ENCODE results near the gene RASAL3.
"Not testable (repeated sequence)": the region's sequence is repeated elsewhere in the genome, so short reads cannot be mapped to it uniquely, and the experiment has no call there.

RASAL3 gene

GRCh38 chr19:15421136-15421695 is 43.1 kb downstream of the RASAL3 start:
- Histone ChIP-seq H3K4me1 (ENCODE audit: control insufficient read depth in 5 of 5, insufficient read depth in 5 of 5, low read length in 5 of 5) (peaks cover 3 to 43% (median 37%) of the 10 kb centered on the region in 5 donors), H3K9me3 (ENCODE audit: control insufficient read depth in 5 of 5, low read length in 5 of 5) (peaks cover 0 to 7% (median 6%) of the 10 kb centered on the region in 5 donors), H3K9ac (ENCODE audit: low read length in 5 of 5) (peak overlapping the region in 1 of 5 donors; percentile 47), H3K4me3 (ENCODE audit: low read depth in 1 of 5, low read length in 5 of 5) (no peak overlapping the region), H3K36me3 (ENCODE audit: control insufficient read depth in 5 of 5, insufficient read depth in 5 of 5, low read length in 5 of 5) (peaks cover 0 to 40% (median 37%) of the 10 kb centered on the region in 5 donors), H3K27ac (ENCODE audit: low read depth, low read length) (peak overlapping the region; percentile 41), H3K27me3 (ENCODE audit: control insufficient read depth in 5 of 5, insufficient read depth in 4 of 5, low read length in 5 of 5) (no peaks in the 10 kb centered on the region)

GRCh38 chr19:15419413-15420025 is 44.8 kb downstream of the RASAL3 start:
- H3K4me1 ChIP-seq (ENCODE audit: control insufficient read depth in 5 of 5, insufficient read depth in 5 of 5, low read length in 5 of 5) = peaks cover 3 to 47% (median 40%) of the 10 kb centered on the region in 5 donors
- H3K27ac ChIP-seq (ENCODE audit: low read depth, low read length) = no peak overlapping the region
- H3K27me3 ChIP-seq (ENCODE audit: control insufficient read depth in 5 of 5, insufficient read depth in 4 of 5, low read length in 5 of 5) = no peaks in the 10 kb centered on the region
- peaks cover 0 to 7% (median 6%) of the 10 kb centered on the region in 5 donors for H3K9me3 ChIP-seq (ENCODE audit: control insufficient read depth in 5 of 5, low read length in 5 of 5)
- peaks cover 0 to 27% (median 24%) of the 10 kb centered on the region in 5 donors for H3K36me3 ChIP-seq (ENCODE audit: control insufficient read depth in 5 of 5, insufficient read depth in 5 of 5, low read length in 5 of 5)
- H3K9ac ChIP-seq (ENCODE audit: low read length in 5 of 5) = peak overlapping the region in 4 of 5 donors; percentile 28 to 80 (median 67)
- H3K4me3 ChIP-seq (ENCODE audit: low read depth in 1 of 5, low read length in 5 of 5) = peak overlapping the region; percentile 74 to 99 (median 89)

GRCh38 chr19:15418579-15419412 is 45.5 kb downstream of the RASAL3 start, which contains the start of gene AKAP8L:
Gene AKAP8L, minus strand, starts transcription at chr19:15418988. Its CDS starts 65 bp downstream, at chr19:15418923.
- no peaks in the 10 kb centered on the region for H3K27me3 ChIP-seq (ENCODE audit: control insufficient read depth in 5 of 5, insufficient read depth in 4 of 5, low read length in 5 of 5)
- peaks cover 3 to 48% (median 40%) of the 10 kb centered on the region in 5 donors for H3K4me1 ChIP-seq (ENCODE audit: control insufficient read depth in 5 of 5, insufficient read depth in 5 of 5, low read length in 5 of 5)
- peak within 1 kb of the TSS; percentile 94 for H3K27ac ChIP-seq (ENCODE audit: low read depth, low read length)
- peak within 1 kb of the TSS; percentile 89 to 99 (median 96) for H3K4me3 ChIP-seq (ENCODE audit: low read depth in 1 of 5, low read length in 5 of 5)
- H3K9me3 ChIP-seq (ENCODE audit: control insufficient read depth in 5 of 5, low read length in 5 of 5) = peaks cover 0 to 7% (median 6%) of the 10 kb centered on the region in 5 donors
- peaks cover 0 to 20% (median 17%) of the 10 kb centered on the region in 5 donors for H3K36me3 ChIP-seq (ENCODE audit: control insufficient read depth in 5 of 5, insufficient read depth in 5 of 5, low read length in 5 of 5)
- H3K9ac ChIP-seq (ENCODE audit: low read length in 5 of 5) = peak within 1 kb of the TSS; percentile 84 to 96 (median 92)

GRCh38 chr19:15418231-15418578 is 46.1 kb downstream of the RASAL3 start:
- Histone ChIP-seq H3K27me3 (ENCODE audit: control insufficient read depth in 5 of 5, insufficient read depth in 4 of 5, low read length in 5 of 5) (no peaks in the 10 kb centered on the region), H3K9me3 (ENCODE audit: control insufficient read depth in 5 of 5, low read length in 5 of 5) (peaks cover 0 to 4% (median 3%) of the 10 kb centered on the region in 5 donors), H3K9ac (ENCODE audit: low read length in 5 of 5) (peak overlapping the region; percentile 84 to 96 (median 92)), H3K27ac (ENCODE audit: low read depth, low read length) (peak overlapping the region; percentile 94), H3K4me1 (ENCODE audit: control insufficient read depth in 5 of 5, insufficient read depth in 5 of 5, low read length in 5 of 5) (peaks cover 3 to 54% (median 46%) of the 10 kb centered on the region in 5 donors), H3K36me3 (ENCODE audit: control insufficient read depth in 5 of 5, insufficient read depth in 5 of 5, low read length in 5 of 5) (peaks cover 0 to 14% (median 11%) of the 10 kb centered on the region in 5 donors), H3K4me3 (ENCODE audit: low read depth in 1 of 5, low read length in 5 of 5) (peak overlapping the region; percentile 89 to 99 (median 96))

GRCh38 chr19:15417699-15418098 is 46.6 kb downstream of the RASAL3 start:
- Histone ChIP-seq H3K27ac (ENCODE audit: low read depth, low read length) (peak overlapping the region; percentile 94), H3K4me3 (ENCODE audit: low read depth in 1 of 5, low read length in 5 of 5) (peak overlapping the region; percentile 89 to 99 (median 96)), H3K9ac (ENCODE audit: low read length in 5 of 5) (peak overlapping the region; percentile 84 to 96 (median 92)), H3K4me1 (ENCODE audit: control insufficient read depth in 5 of 5, insufficient read depth in 5 of 5, low read length in 5 of 5) (peaks cover 3 to 59% (median 51%) of the 10 kb centered on the region in 5 donors), H3K36me3 (ENCODE audit: control insufficient read depth in 5 of 5, insufficient read depth in 5 of 5, low read length in 5 of 5) (peaks cover 0 to 9% (median 7%) of the 10 kb centered on the region in 5 donors), H3K27me3 (ENCODE audit: control insufficient read depth in 5 of 5, insufficient read depth in 4 of 5, low read length in 5 of 5) (no peaks in the 10 kb centered on the region), H3K9me3 (ENCODE audit: control insufficient read depth in 5 of 5, low read length in 5 of 5) (no peaks in the 10 kb centered on the region)

GRCh38 chr19:15412832-15413231 is 51.5 kb downstream of the RASAL3 start:
- Histone ChIP-seq H3K9ac (ENCODE audit: low read length in 5 of 5) (peak overlapping the region in 2 of 5 donors; percentile 10 to 26), H3K27ac (ENCODE audit: low read depth, low read length) (no peak overlapping the region), H3K9me3 (ENCODE audit: control insufficient read depth in 5 of 5, low read length in 5 of 5) (no peaks in the 10 kb centered on the region), H3K4me3 (ENCODE audit: low read depth in 1 of 5, low read length in 5 of 5) (peak overlapping the region in 1 of 5 donors; percentile 5), H3K36me3 (ENCODE audit: control insufficient read depth in 5 of 5, insufficient read depth in 5 of 5, low read length in 5 of 5) (peaks cover 6 to 20% (median 17%) of the 10 kb centered on the region in 5 donors), H3K4me1 (ENCODE audit: control insufficient read depth in 5 of 5, insufficient read depth in 5 of 5, low read length in 5 of 5) (peaks cover 3 to 56% (median 49%) of the 10 kb centered on the region in 5 donors), H3K27me3 (ENCODE audit: control insufficient read depth in 5 of 5, insufficient read depth in 4 of 5, low read length in 5 of 5) (no peaks in the 10 kb centered on the region)

GRCh38 chr19:15411351-15411750 is 53.0 kb downstream of the RASAL3 start:
- Histone ChIP-seq H3K4me1 (ENCODE audit: control insufficient read depth in 5 of 5, insufficient read depth in 5 of 5, low read length in 5 of 5) (peaks cover 0 to 41% (median 34%) of the 10 kb centered on the region in 5 donors), H3K36me3 (ENCODE audit: control insufficient read depth in 5 of 5, insufficient read depth in 5 of 5, low read length in 5 of 5) (peaks cover 6 to 23% (median 16%) of the 10 kb centered on the region in 5 donors), H3K9ac (ENCODE audit: low read length in 5 of 5) (peak overlapping the region in 1 of 5 donors; percentile 31)
- not testable (repeated sequence) for H3K9me3 ChIP-seq (ENCODE audit: control insufficient read depth in 5 of 5, low read length in 5 of 5); H3K27me3 ChIP-seq (ENCODE audit: control insufficient read depth in 5 of 5, insufficient read depth in 4 of 5, low read length in 5 of 5); H3K4me3 ChIP-seq (ENCODE audit: low read depth in 1 of 5, low read length in 5 of 5); H3K27ac ChIP-seq (ENCODE audit: low read depth, low read length)

- Histone ChIP-seq H3K36me3 (ENCODE audit: control insufficient read depth in 5 of 5, insufficient read depth in 5 of 5, low read length in 5 of 5) (peaks cover 6 to 54% (median 51%) of the 10 kb centered on the region in 5 donors), H3K9ac (ENCODE audit: low read length in 5 of 5) (peak overlapping the region in 2 of 5 donors; percentile 4 to 44), H3K27me3 (ENCODE audit: control insufficient read depth in 5 of 5, insufficient read depth in 4 of 5, low read length in 5 of 5) (no peaks in the 10 kb centered on the region), H3K4me3 (ENCODE audit: low read depth in 1 of 5, low read length in 5 of 5) (no peak overlapping the region), H3K4me1 (ENCODE audit: control insufficient read depth in 5 of 5, insufficient read depth in 5 of 5, low read length in 5 of 5) (peaks cover 8 to 48% (median 33%) of the 10 kb centered on the region in 5 donors), H3K9me3 (ENCODE audit: control insufficient read depth in 5 of 5, low read length in 5 of 5) (no peaks in the 10 kb centered on the region), H3K27ac (ENCODE audit: low read depth, low read length) (no peak overlapping the region)
Observed at GRCh38 chr19:15404780-15405211, 59.5 kb downstream of the RASAL3 start.

GRCh38 chr19:15404097-15404779 is 60.1 kb downstream of the RASAL3 start:
- Histone ChIP-seq H3K4me1 (ENCODE audit: control insufficient read depth in 5 of 5, insufficient read depth in 5 of 5, low read length in 5 of 5) (peaks cover 8 to 43% (median 33%) of the 10 kb centered on the region in 5 donors), H3K27ac (ENCODE audit: low read depth, low read length) (no peak overlapping the region)

More at GRCh38 chr19:15404097-15404779, 60.1 kb downstream of the RASAL3 start:
- peaks cover 3 to 54% (median 51%) of the 10 kb centered on the region in 5 donors for H3K36me3 ChIP-seq (ENCODE audit: control insufficient read depth in 5 of 5, insufficient read depth in 5 of 5, low read length in 5 of 5)
- peak overlapping the region in 4 of 5 donors; percentile 4 to 46 (median 21) for H3K9ac ChIP-seq (ENCODE audit: low read length in 5 of 5)
- no peaks in the 10 kb centered on the region for H3K9me3 ChIP-seq (ENCODE audit: control insufficient read depth in 5 of 5, low read length in 5 of 5)
- no peaks in the 10 kb centered on the region for H3K27me3 ChIP-seq (ENCODE audit: control insufficient read depth in 5 of 5, insufficient read depth in 4 of 5, low read length in 5 of 5)
- H3K4me3 ChIP-seq (ENCODE audit: low read depth in 1 of 5, low read length in 5 of 5) = no peak overlapping the region
